ENCODE data around the gene TAL1. TPM values are rescaled to one million over a fixed set of nuclear protein-coding genes. Genes with fewer than 3 reads are reported as not detected.

Gene TAL1
- total and polyA plus RNA-seq, 2 of the 13 experiments (the other 11 are each of a cell fraction or from before 2014, with no cell fraction given): 0.05 TPM; not detected in 1

DNA sequence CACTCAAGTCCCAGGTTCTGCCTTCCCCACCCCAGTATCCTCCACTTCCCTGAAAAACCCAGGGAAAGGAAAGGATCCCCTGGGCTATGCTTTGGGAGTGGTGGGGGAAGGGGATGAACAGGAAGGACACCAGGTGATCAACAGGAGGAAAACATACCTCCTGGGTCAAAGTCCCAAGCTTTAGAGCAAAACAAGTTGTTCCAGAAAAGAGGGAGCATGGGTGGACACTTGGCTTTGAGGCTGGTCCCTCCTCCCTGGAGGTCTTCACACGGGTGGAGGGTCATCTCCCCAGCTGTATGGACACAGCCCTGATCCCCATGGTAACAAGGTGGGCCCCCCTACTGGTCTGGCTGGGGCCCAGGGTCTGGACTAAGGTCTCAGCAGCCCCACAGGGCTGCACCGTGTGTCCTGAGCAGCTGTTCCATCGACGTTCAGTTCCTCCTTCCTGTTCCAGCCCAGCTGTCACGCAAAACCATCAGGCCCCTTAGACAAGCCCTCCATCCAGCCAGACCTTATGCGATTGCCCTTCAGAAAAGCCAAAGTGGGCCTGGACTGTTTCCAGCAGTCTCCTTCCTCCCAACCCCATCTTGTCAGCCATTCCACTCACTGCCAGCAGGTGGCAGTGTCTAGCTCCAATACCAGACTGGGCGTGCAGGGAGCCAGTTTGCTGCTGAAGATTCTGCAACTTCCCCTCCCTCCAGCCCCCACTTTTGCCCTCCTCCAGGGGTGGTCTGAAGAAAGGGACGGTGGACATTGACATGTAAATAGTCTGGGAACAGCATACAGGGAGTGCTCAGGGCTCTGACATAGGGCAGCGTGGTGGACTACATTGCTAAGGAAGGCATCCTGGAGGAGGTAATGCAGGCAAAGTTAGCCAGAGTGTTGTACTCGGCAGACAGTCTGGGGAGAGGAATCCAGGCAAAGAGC, 39.3 kb downstream of the TAL1 start (continued):
- no peak; the same call in 1 of the 2 replicates for TF ChIP-seq TGIF2 (CRISPR knock-in tag; IDR thresholded peaks at IDR 0.05)
- no peak for TF ChIP-seq SNAI1 (CRISPR knock-in tag; IDR thresholded peaks at IDR 0.05; ENCODE audit: borderline replicate concordance)
- TF ChIP-seq, protein P1, sequence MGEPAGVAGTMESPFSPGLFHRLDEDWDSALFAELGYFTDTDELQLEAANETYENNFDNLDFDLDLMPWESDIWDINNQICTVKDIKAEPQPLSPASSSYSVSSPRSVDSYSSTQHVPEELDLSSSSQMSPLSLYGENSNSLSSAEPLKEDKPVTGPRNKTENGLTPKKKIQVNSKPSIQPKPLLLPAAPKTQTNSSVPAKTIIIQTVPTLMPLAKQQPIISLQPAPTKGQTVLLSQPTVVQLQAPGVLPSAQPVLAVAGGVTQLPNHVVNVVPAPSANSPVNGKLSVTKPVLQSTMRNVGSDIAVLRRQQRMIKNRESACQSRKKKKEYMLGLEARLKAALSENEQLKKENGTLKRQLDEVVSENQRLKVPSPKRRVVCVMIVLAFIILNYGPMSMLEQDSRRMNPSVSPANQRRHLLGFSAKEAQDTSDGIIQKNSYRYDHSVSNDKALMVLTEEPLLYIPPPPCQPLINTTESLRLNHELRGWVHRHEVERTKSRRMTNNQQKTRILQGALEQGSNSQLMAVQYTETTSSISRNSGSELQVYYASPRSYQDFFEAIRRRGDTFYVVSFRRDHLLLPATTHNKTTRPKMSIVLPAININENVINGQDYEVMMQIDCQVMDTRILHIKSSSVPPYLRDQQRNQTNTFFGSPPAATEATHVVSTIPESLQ (CRISPR knock-in tag; conservative IDR thresholded peaks at IDR 0.05): no peak
- TF ChIP-seq ZNF660 (CRISPR knock-in tag; IDR thresholded peaks at IDR 0.05; ENCODE audit: borderline replicate concordance, low read depth): no peak
- peak; percentile 80 for TF ChIP-seq ZNF232 (CRISPR knock-in tag; IDR thresholded peaks at IDR 0.05; ENCODE audit: borderline replicate concordance)
- TF ChIP-seq BCL6 (CRISPR knock-in tag; IDR thresholded peaks at IDR 0.05): peak; percentile 33; the same call in 1 of the 2 replicates
- TF ChIP-seq, protein P2, sequence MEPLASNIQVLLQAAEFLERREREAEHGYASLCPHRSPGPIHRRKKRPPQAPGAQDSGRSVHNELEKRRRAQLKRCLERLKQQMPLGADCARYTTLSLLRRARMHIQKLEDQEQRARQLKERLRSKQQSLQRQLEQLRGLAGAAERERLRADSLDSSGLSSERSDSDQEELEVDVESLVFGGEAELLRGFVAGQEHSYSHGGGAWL (CRISPR knock-in tag; IDR thresholded peaks at IDR 0.05): peak; percentile 32; the same call in 1 of the 2 replicates
- no peak for TF ChIP-seq ZFP41 (CRISPR knock-in tag; IDR thresholded peaks at IDR 0.05; ENCODE audit: borderline replicate concordance)
- TF ChIP-seq ZNF263 (CRISPR knock-in tag; IDR thresholded peaks at IDR 0.05): peak; percentile 97
- TF ChIP-seq, protein P3, sequence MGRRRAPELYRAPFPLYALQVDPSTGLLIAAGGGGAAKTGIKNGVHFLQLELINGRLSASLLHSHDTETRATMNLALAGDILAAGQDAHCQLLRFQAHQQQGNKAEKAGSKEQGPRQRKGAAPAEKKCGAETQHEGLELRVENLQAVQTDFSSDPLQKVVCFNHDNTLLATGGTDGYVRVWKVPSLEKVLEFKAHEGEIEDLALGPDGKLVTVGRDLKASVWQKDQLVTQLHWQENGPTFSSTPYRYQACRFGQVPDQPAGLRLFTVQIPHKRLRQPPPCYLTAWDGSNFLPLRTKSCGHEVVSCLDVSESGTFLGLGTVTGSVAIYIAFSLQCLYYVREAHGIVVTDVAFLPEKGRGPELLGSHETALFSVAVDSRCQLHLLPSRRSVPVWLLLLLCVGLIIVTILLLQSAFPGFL (CRISPR knock-in tag; IDR thresholded peaks at IDR 0.05): no peak
- no peak for TF ChIP-seq ZSCAN12 (CRISPR knock-in tag; IDR thresholded peaks at IDR 0.05)
- peak; percentile 91 for TF ChIP-seq ETV5 (CRISPR knock-in tag; IDR thresholded peaks at IDR 0.05; ENCODE audit: borderline replicate concordance)
- TF ChIP-seq ZNF7 (CRISPR knock-in tag; IDR thresholded peaks at IDR 0.05): 0 out of 2 replicates have a peak, but pooled peaks have one; percentile 9
- TF ChIP-seq, protein P4, sequence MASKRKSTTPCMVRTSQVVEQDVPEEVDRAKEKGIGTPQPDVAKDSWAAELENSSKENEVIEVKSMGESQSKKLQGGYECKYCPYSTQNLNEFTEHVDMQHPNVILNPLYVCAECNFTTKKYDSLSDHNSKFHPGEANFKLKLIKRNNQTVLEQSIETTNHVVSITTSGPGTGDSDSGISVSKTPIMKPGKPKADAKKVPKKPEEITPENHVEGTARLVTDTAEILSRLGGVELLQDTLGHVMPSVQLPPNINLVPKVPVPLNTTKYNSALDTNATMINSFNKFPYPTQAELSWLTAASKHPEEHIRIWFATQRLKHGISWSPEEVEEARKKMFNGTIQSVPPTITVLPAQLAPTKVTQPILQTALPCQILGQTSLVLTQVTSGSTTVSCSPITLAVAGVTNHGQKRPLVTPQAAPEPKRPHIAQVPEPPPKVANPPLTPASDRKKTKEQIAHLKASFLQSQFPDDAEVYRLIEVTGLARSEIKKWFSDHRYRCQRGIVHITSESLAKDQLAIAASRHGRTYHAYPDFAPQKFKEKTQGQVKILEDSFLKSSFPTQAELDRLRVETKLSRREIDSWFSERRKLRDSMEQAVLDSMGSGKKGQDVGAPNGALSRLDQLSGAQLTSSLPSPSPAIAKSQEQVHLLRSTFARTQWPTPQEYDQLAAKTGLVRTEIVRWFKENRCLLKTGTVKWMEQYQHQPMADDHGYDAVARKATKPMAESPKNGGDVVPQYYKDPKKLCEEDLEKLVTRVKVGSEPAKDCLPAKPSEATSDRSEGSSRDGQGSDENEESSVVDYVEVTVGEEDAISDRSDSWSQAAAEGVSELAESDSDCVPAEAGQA (IDR thresholded peaks at IDR 0.05; ENCODE audit: low read depth): no peak
- TF ChIP-seq, protein P4 (CRISPR knock-in tag; IDR thresholded peaks at IDR 0.05; ENCODE audit: borderline replicate concordance): peak; percentile 16; the same call in 1 of the 2 replicates
- no peak for TF ChIP-seq CENPX (CRISPR knock-in tag; IDR thresholded peaks at IDR 0.05)
- TF ChIP-seq, protein P5, sequence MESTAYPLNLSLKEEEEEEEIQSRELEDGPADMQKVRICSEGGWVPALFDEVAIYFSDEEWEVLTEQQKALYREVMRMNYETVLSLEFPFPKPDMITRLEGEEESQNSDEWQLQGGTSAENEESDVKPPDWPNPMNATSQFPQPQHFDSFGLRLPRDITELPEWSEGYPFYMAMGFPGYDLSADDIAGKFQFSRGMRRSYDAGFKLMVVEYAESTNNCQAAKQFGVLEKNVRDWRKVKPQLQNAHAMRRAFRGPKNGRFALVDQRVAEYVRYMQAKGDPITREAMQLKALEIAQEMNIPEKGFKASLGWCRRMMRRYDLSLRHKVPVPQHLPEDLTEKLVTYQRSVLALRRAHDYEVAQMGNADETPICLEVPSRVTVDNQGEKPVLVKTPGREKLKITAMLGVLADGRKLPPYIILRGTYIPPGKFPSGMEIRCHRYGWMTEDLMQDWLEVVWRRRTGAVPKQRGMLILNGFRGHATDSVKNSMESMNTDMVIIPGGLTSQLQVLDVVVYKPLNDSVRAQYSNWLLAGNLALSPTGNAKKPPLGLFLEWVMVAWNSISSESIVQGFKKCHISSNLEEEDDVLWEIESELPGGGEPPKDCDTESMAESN (CRISPR knock-in tag; conservative IDR thresholded peaks at IDR 0.05): no peak
